Measurements from ENCODE around the gene ARHGAP21. TPM values are rescaled to one million over a fixed set of nuclear protein-coding genes. Genes with fewer than 3 reads are reported as not detected.

The ARHGAP21 gene
- total RNA-seq, 4 donors from 2014 or later: 35.1 to 60.5 (median 54.1) TPM

- Histone ChIP-seq H3K36me3 (no peaks in the 10 kb centered on the region), H3K9me3 (no peaks in the 10 kb centered on the region), H3K4me1 (no peaks in the 10 kb centered on the region), H3K4me3 (no peak overlapping the region), H3K27me3 (no peaks in the 10 kb centered on the region), H3K27ac (no peak overlapping the region)
- intact Hi-C loops (cut with DNase I; ENCODE audit: low total_unique reads) (no loop called here), in situ Hi-C loops (cut with MboI; ENCODE audit: low sequenced_read_pairs in 4 of 4) (loop anchor here in 3 of 4 donors (25.0 kb wide), 4 partner anchors 587 to 1412 kb away; no protein-coding TSS in a partner anchor)
- DNase-seq: no peak
- ATAC-seq: no peak
- TF ChIP-seq POLR2A (IDR thresholded peaks at IDR 0.05): no peak
- no peak for TF ChIP-seq CTCF (IDR thresholded peaks at IDR 0.05 in 4 of 5, conservative IDR thresholded peaks at IDR 0.05 in 1 of 5)
These were observed 149.0 kb downstream of the ARHGAP21 start for GRCh38 chr10:24574578-24575155.

- in situ Hi-C loops (cut with MboI; ENCODE audit: low sequenced_read_pairs in 4 of 4) (loop anchor here in 3 of 4 donors (25.0 kb wide), 4 partner anchors 587 to 1412 kb away; no protein-coding TSS in a partner anchor), intact Hi-C loops (cut with DNase I; ENCODE audit: low total_unique reads) (no loop called here)
- Histone ChIP-seq H3K36me3 (no peaks in the 10 kb centered on the region), H3K4me1 (no peaks in the 10 kb centered on the region), H3K27ac (no peak overlapping the region), H3K4me3 (no peak overlapping the region), H3K9me3 (no peaks in the 10 kb centered on the region), H3K27me3 (no peaks in the 10 kb centered on the region)
- ATAC-seq: no peak
- DNase-seq: no peak
- no peak for TF ChIP-seq POLR2A (IDR thresholded peaks at IDR 0.05)
- TF ChIP-seq CTCF (IDR thresholded peaks at IDR 0.05 in 4 of 5, conservative IDR thresholded peaks at IDR 0.05 in 1 of 5): no peak
These were observed 149.5 kb downstream of the ARHGAP21 start for GRCh38 chr10:24574161-24574560.

GRCh38 chr10:24571870-24572450, 151.7 kb downstream of the ARHGAP21 start:
- H3K4me1 ChIP-seq: no peaks in the 10 kb centered on the region
- no peaks in the 10 kb centered on the region for H3K27me3 ChIP-seq
- ATAC-seq: no peak
- no peak overlapping the region for H3K27ac ChIP-seq
- intact Hi-C loops (cut with DNase I; ENCODE audit: low total_unique reads): no loop called here
- no peaks in the 10 kb centered on the region for H3K9me3 ChIP-seq
- in situ Hi-C loops (cut with MboI; ENCODE audit: low sequenced_read_pairs in 4 of 4): loop anchor here in 3 of 4 donors (25.0 kb wide), 4 partner anchors 585 to 1410 kb away; no protein-coding TSS in a partner anchor
- TF ChIP-seq POLR2A (IDR thresholded peaks at IDR 0.05) (no peak), CTCF (IDR thresholded peaks at IDR 0.05 in 4 of 5, conservative IDR thresholded peaks at IDR 0.05 in 1 of 5) (no peak)
- no peaks in the 10 kb centered on the region for H3K36me3 ChIP-seq
- DNase-seq: no peak
- H3K4me3 ChIP-seq: no peak overlapping the region

- no peak for ATAC-seq
- Histone ChIP-seq H3K4me3 (no peak overlapping the region), H3K4me1 (no peaks in the 10 kb centered on the region), H3K9me3 (no peaks in the 10 kb centered on the region), H3K36me3 (no peaks in the 10 kb centered on the region), H3K27me3 (no peaks in the 10 kb centered on the region), H3K27ac (no peak overlapping the region)
- in situ Hi-C loops (cut with MboI; ENCODE audit: low sequenced_read_pairs in 4 of 4) (loop anchor here in 3 of 4 donors (25.0 kb wide), 4 partner anchors 584 to 1409 kb away; no protein-coding TSS in a partner anchor), intact Hi-C loops (cut with DNase I; ENCODE audit: low total_unique reads) (no loop called here)
- TF ChIP-seq POLR2A (IDR thresholded peaks at IDR 0.05): no peak
- TF ChIP-seq CTCF (IDR thresholded peaks at IDR 0.05 in 4 of 5, conservative IDR thresholded peaks at IDR 0.05 in 1 of 5): no peak
- DNase-seq: no peak
These were observed 152.8 kb downstream of the ARHGAP21 start for GRCh38 chr10:24570658-24571426.
